Testis (tissue), 3 donors: ENCODE data around the gene POLK. TPM values are rescaled to one million over a fixed set of nuclear protein-coding genes. Genes with fewer than 3 reads are reported as not detected.

Experiments
- DNase-seq: peaks from one replicate; pipeline ENCODE4 v3.0.0-alpha.2; 2019
- H3K27ac ChIP-seq, 2 donors: fragments of 200-600 bp; sonication (generic); one replicate each; pipeline ENCODE4 v1.5.1; 2019
- H3K27me3 ChIP-seq: fragments of 200-600 bp; sonication (generic); one replicate; pipeline ENCODE4 v1.5.1; 2019
- H3K36me3 ChIP-seq: fragments of 200-600 bp; sonication (generic); one replicate; pipeline ENCODE4 v1.5.1; 2017; ENCODE audit warnings: low read depth; ENCODE audit errors: missing control alignments
- H3K4me1 ChIP-seq: fragments of 200-600 bp; sonication (generic); one replicate; pipeline ENCODE4 v1.5.1; 2019
- H3K4me3 ChIP-seq, 2 donors: fragments of 200-600 bp; sonication (generic); one replicate each; pipeline ENCODE4 v1.5.1; 2017 to 2019
- H3K9me3 ChIP-seq: fragments of 200-600 bp; sonication (generic); one replicate; pipeline ENCODE4 v1.5.1; 2017
- CTCF ChIP-seq, 3 experiments: fragments of 450-650 bp in 2 of 3; fragments of 200-600 bp in 1 of 3; sonication (generic) in 1 of 3; IDR thresholded peaks; one replicate each; pipeline ENCODE4 v1.5.1; 2016 to 2019; ENCODE audit warnings: antibody characterized with exemption in 3 of 3, mild to moderate bottlenecking in 2 of 3, moderate library complexity in 1 of 3
- POLR2A ChIP-seq: fragments of 450-650 bp; IDR thresholded peaks from one replicate; pipeline ENCODE4 v1.6.1; 2017; ENCODE audit warnings: antibody characterized with exemption, mild to moderate bottlenecking, moderate library complexity
- WGBS, 2 donors: methylation state at CpG; one replicate each; pipeline ENCODE4 v1.1.5; 2018; 5-methylcytosine and 5-hydroxymethylcytosine counted together
- intact Hi-C: fragments of 100-400 bp; cut with DNase I; formaldehyde crosslinking; loops from one replicate; pipeline ENCODE4 v1.15.1; 2023; ENCODE audit warnings: low total_unique reads
- polyA plus RNA-seq: library from polyadenylated mRNA; stranded (reverse); fragments of 350-450 nt; fragmentation: Illumina TruSeq; extraction: RNeasy Lipid Tissue Mini Kit (QIAGEN cat#74804); gene quantifications from one replicate; pipeline ENCODE4 v1.2.3, GENCODE V29; 2014; ENCODE audit warnings: low read depth, low replicate concordance; ENCODE audit not compliant: insufficient read depth
- total RNA-seq, 2 donors: library from RNA; depleted of rRNA; stranded (reverse); fragments of >200 nt; gene quantifications; one replicate each; pipeline ENCODE4 v1.2.3, GENCODE V29; 2016

POLK gene
- total and polyA plus RNA-seq, 3 donors from 2014 or later, result 23.3 to 56.7 (median 41.0) TPM

GRCh38 chr5:75468593-75468992, 43.1 kb upstream of the POLK start:
- no peak for TF ChIP-seq CTCF (IDR thresholded peaks at IDR 0.05)
- TF ChIP-seq POLR2A, result no peak
- H3K4me1 ChIP-seq, result no peaks in the 10 kb centered on the region
- H3K27me3 ChIP-seq, result no peaks in the 10 kb centered on the region
- H3K27ac ChIP-seq, result no peak overlapping the region
- DNase-seq, result no peak
- no peaks in the 10 kb centered on the region for H3K9me3 ChIP-seq
- 93 to 97% methylated on average over 2 of the region's 2 CpGs for WGBS, 2 donors
- no peak overlapping the region for H3K4me3 ChIP-seq
- no peaks in the 10 kb centered on the region for H3K36me3 ChIP-seq
- intact Hi-C loops, result no loop called here

GRCh38 chr5:75469017-75469416, 42.7 kb upstream of the POLK start:
- 93 to 96% methylated on average over 1 of the region's 1 CpG for WGBS, 2 donors
- no peaks in the 10 kb centered on the region for H3K9me3 ChIP-seq
- intact Hi-C loops, result no loop called here

GRCh38 chr5:75471193-75471592, 40.5 kb upstream of the POLK start:
- intact Hi-C loops, result no loop called here
- no peaks in the 10 kb centered on the region for H3K36me3 ChIP-seq
- no peaks in the 10 kb centered on the region for H3K27me3 ChIP-seq
- no peak for DNase-seq
- TF ChIP-seq CTCF (IDR thresholded peaks at IDR 0.05), result no peak
- TF ChIP-seq POLR2A, result no peak
- H3K4me3 ChIP-seq, result no peak overlapping the region
- no peaks in the 10 kb centered on the region for H3K4me1 ChIP-seq
- WGBS, 2 donors, result 97 to 98% methylated on average over 2 of the region's 2 CpGs
- no peak overlapping the region for H3K27ac ChIP-seq
- no peaks in the 10 kb centered on the region for H3K9me3 ChIP-seq

More at GRCh38 chr5:75469017-75469416, 42.7 kb upstream of the POLK start:
- Histone ChIP-seq H3K4me1 (no peaks in the 10 kb centered on the region), H3K4me3 (no peak overlapping the region), H3K27ac (no peak overlapping the region), H3K36me3 (no peaks in the 10 kb centered on the region), H3K27me3 (no peaks in the 10 kb centered on the region)
- DNase-seq, result no peak
- TF ChIP-seq CTCF (IDR thresholded peaks at IDR 0.05) (no peak), POLR2A (no peak)

GRCh38 chr5:75472973-75473372, 38.7 kb upstream of the POLK start:
- WGBS, 2 donors, result 96 to 97% methylated on average over 1 of the region's 1 CpG
- Histone ChIP-seq H3K4me1 (no peaks in the 10 kb centered on the region), H3K27me3 (no peaks in the 10 kb centered on the region), H3K9me3 (no peaks in the 10 kb centered on the region), H3K4me3 (no peak overlapping the region), H3K27ac (no peak overlapping the region), H3K36me3 (no peaks in the 10 kb centered on the region)
- TF ChIP-seq POLR2A (no peak), CTCF (IDR thresholded peaks at IDR 0.05) (no peak)
- intact Hi-C loops, result no loop called here
- DNase-seq, result no peak

GRCh38 chr5:75473463-75473862, 38.2 kb upstream of the POLK start:
- Histone ChIP-seq H3K36me3 (no peaks in the 10 kb centered on the region), H3K27ac (no peak overlapping the region), H3K4me3 (no peak overlapping the region), H3K4me1 (no peaks in the 10 kb centered on the region), H3K27me3 (no peaks in the 10 kb centered on the region), H3K9me3 (no peaks in the 10 kb centered on the region)
- TF ChIP-seq CTCF (IDR thresholded peaks at IDR 0.05), result no peak
- intact Hi-C loops, result no loop called here
- DNase-seq, result no peak
- 75 to 81% methylated on average over 2 of the region's 2 CpGs for WGBS, 2 donors
